Skin of body (tissue), 2 donors: ENCODE data around the gene MYOG. TPM values are rescaled to one million over a fixed set of nuclear protein-coding genes. Genes with fewer than 3 reads are reported as not detected.

Experiments
- DNase-seq: peaks from one replicate; lab custom pipeline; 2025; lab: John Stamatoyannopoulos, UW
- total RNA-seq: library from RNA; depleted of rRNA; stranded (reverse); fragments of >200 nt; gene quantifications from one replicate; pipeline ENCODE4 v1.2.3, GENCODE V29; 2014

The MYOG gene
- total RNA-seq, 1 donor from 2014 or later = 11.0 TPM

DNA sequence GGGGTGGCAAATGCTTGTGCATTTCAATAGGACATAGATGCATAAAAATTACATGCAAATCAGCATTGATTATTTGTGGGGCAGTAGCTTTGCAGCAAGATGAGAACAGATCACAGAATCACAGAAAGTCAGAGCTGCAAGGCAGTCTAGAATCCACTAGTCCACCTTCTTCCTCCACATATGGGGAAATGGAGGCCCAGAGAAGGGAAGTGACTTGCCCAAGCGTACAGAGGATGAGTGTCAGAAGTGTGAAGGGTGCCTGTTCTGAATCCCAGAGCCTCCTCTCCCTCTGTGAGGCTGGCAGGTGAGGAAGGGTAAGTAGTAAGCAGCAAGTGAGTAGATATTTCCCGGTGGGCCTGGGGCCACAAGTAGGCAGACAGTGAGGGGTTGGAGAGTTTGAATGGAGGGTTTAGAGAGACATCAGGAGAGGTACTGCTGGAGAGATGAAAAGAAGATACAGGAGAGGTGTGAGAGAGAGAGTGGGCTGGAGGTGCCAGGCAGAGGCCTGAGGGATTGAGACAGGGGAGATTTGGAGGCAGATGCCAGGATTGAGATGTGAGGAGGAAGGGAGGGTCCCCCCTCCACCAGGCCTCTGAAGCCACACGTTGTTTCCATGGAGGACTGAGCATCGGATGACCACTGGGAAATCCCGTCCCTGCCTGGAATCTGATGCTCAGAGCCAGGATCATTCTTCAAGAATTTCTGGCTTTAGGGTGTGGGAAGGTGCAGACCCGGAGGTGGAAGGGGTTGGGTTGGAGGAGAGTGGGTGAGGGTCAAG lies 4.8 kb upstream of the MYOG start:
- no peak for DNase-seq

DNA sequence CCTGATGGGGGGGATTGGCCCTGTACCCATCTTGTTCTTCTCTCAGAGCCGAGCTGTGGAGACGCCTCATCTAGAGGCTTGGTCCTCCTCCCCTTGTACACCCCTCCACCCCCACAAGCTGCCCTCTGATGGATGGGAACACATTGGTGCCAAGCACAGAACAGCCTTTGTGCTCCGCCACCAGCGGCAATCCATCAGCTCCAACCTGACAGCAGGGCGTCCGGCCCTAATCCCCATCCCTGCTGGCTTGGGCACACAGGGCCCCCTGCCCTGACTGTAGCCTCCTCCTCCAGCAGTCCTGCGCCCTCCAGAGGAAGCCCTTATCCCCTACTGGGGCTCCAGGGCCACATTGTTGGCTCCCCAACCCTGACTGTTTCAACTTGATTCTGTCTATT lies 3.8 kb upstream of the MYOG start:
- no peak for DNase-seq

DNA sequence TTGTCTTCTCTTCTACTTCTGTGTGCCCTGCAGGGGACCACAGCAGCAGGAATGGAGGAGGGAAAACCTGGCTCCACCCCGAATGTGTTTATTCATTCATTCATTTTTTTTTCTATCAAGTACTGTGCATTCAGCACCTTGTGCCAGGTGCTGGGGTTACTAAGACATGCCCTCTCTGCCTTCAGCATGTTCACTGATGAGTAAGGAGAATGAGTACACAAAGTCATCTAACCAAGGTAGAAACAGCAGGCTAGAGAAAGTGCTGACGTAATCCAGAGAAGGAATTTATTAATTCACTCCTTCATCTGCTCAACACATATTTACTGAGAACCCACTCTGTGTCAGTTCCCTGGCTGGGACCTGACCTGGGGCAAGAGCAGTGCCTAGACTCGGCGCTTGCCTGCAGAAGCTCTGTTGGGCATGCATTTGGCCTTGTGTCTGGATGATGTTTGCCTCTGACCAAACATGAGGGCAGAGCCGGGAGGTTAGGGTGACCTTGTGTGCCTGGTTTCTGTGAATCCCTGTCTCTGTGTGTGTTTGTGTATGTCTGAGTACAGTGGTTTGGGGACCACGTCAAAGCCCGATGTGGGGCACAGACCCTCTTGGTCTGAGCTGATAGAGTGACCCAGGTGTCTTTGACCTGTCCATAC lies 3.3 kb upstream of the MYOG start:
- no peak for DNase-seq

DNA sequence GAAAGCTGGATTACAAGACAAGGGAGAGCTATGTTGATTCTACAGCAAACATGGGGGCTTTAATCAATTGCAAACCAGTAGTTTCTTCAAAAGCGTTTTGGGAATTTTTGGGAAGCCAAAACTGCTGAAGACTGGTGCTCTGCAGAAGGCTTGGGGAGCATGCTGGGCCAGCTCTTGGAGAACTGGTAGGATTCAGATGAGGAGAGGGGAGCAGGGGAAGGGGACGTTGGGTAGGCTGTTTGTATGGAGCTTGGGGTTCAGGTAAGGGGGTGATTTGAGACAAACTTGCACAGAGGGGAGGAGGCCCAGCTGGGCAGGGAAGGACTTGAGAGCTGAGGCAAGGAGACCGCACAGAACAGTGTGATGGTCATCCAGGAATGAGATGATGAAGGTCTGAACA lies 2.6 kb upstream of the MYOG start:
- no peak for DNase-seq

DNA sequence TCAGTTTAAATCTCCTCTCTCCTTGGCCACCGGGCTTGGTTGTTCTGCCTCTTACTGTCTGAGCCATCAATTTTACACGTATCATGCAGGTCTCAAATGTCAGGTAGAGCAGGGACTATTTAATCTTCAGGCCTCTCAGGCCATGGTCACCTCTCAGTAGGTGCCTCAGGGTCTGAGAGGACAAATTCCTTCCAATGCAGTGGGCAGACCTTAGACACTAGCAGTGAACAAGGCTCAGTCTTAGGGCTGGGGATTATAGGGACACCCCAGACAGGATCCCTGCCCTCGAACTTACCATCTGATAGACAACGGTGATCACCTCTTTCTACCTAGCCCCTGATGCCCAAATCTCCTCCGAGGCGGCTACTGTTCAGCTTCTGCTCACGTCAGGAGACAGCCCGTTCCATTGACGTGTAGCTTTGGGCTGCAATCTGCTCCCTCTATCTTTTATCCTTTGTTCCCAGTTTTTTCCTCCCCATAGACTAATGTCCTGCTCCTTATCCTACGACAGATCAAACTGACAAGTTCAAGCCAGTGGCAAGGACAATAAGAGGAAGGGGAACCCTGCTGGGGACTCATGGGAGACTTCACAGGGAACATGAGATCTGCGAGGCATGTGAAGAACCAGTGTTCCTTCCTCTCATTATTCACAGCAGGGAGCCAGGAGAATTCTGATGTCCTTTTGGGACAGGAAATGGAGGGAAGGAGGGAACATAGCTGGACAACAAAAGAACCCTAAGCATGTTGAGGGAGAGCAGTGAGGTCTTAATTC lies 1.4 kb upstream of the MYOG start:
- DNase-seq = no peak

DNA sequence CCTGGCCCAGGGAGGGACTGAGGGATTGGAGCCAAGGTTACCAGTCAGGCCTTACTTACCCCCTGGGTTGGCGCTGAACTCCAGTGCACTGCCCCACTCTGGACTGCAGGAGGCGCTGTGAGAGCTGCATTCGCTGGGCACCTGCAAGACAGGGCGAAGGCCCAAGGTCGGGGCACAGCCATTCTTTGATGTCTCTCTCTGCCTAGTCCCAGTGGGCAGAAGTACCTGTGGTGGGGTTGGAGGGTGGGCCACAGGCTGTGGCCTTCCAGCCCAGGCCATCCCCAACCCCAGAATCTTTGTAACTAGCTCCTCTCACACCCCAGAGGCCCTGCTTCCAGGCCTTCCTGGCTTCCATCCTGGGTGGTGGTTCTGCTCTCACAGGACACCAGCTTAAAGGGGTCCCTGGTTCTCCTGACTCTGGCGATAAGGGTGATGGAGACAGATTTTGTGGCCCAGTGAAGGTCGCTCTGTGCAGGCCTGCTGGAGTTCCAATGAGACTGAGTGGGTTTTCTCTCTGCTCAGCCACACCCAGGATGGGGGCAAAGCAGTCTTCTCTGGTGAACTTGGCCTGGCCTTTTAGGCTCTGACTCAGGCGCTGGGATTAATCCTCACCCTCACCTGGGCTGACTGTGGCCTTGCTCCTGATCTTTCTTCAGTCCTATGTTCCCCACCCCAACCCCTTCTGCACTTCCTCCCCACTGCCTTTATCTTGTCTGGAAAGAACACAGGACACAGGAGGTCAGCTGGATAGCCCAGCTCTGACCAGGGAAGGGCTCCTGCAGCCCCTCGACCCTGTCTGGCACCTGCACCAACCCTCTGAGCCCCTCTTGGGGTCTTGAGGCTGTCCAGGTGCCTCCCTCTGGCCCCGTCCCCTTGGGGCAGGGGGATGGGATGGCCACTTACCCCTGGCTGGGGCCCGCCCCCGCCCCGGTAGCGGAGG lies 954 bp downstream of the MYOG start:
- no peak for DNase-seq

GRCh38 chr1:203083463-203083921 lies 2.3 kb downstream of the MYOG start:
- DNase-seq = no peak

- DNase-seq = no peak
Measured at GRCh38 chr1:203082571-203083462, 3.0 kb downstream of the MYOG start.

DNA sequence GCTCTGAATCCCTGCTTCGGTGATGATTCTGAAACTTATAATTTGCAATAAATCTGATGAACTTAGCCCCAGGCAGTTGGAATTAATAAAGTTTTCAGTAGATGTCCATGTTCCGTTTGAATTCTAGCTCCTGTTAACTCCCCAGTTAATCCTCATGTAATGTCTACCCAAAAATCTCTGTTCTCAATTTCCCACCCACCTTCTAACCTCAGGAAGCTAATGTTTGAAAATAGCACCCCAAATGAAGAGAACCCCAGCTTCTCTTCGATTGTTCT lies 3.6 kb downstream of the MYOG start:
- no peak for DNase-seq

DNA sequence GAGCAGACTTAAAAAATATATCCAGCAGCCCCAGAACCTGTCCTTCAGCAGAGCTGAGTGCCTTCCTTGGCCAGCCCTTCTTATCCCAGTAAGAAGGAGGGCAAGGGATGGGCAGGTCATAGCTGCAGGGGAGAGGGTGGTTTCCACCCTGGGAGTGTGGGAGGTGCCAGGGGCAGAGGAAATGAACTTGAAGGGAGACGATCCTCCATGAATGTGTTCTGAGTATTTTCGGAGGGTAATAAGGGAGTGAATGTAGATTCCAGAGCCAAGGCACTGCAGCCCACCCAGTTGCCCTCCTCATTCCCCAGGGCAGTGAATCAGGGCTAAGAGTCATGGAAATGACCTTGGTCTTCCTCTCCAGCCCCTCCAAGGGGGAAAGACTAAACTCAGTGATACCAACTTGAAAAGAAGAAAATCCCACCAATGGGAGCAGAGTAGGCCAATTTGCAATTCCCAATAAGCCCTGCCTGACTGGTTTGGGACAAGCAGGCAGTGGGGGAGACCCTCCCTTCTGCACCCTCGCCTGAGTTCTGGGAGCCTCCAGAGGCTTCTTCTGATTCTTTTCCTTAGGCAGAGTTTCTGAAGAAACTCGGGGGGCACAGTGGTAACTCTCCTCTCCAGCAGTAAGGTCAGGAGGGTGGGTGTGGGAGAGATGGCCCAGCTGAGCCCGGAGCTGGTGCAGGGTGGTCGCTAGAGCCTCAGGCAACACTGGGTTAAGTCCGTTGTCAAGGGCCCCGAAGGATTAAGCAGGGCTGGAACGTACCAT lies 4.2 kb downstream of the MYOG start:
- DNase-seq = no peak

- DNase-seq = no peak
Measured at GRCh38 chr1:203080456-203080855, 5.4 kb downstream of the MYOG start.

- DNase-seq = no peak
Measured at GRCh38 chr1:203078478-203078877, 7.3 kb downstream of the MYOG start.

- no peak for DNase-seq
Measured at GRCh38 chr1:203077956-203078355, 7.9 kb downstream of the MYOG start.

GRCh38 chr1:203077367-203077766 lies 8.4 kb downstream of the MYOG start:
- DNase-seq = no peak

DNA sequence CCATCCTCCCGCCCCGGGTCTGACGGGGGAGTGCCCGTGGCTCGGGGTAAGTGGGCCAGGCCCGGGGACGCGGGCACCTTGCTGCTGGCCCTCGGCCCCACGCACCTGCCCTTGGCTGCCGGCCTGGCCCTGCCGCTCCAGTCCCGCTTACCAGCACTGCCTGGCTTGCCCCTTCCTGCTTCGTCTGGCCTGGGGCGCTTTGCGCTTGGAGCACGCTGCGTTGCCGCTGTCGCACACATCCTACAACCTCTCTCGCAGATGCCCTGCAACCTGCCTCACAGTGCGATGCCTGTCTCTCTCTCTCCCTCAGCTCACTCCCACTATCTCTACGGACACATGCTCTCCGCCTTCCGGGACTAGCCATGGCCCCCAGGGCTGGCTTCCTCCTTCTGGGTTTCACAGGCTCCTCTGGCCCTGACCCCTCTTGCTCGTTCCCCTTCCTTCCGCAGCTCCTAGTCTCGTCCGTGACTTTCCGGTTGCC lies 9.7 kb downstream of the MYOG start:
- no peak for DNase-seq

GRCh38 chr1:203075236-203076030 lies 10.4 kb downstream of the MYOG start:
- no peak for DNase-seq

DNA sequence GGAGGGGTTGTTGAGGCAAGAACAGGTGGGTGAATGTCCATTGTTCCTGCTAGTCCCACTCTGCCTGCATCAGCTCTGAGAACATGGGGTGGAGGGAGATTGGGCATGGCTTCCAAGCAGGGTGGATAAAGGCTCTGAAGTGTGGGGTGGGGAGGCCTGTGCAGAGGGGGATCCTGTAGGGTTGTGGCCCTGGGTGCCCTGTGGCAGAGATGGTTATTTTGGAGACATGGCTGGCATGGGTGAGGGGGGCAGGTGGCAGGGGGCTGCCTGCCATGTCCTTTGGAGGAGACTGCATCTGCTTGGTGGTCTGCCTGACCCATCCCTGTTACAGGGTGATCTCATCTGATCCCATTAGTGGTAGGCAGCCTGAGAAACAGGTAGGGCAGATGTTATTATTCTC lies 11.2 kb downstream of the MYOG start:
- no peak for DNase-seq

DNA sequence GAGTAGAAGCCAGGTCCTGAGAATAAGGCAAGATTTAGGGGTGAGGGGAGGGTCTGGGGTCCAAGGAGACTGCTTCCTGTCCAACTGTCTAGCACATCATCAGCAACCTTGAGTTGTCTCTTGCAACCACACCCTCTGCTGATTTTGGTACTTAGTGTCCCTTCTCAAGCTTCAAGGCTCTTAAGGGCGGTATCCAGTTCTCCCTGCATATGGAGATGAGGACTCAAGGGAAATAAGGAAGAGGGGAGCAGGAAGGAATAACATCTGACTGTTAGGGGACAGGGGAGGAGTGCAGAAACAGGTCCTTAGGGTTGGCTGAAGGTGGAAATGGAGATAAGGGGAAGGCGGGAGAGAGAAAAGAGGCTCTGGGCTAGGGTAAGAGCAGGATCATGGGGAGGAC lies 12.3 kb downstream of the MYOG start:
- no peak for DNase-seq

DNA sequence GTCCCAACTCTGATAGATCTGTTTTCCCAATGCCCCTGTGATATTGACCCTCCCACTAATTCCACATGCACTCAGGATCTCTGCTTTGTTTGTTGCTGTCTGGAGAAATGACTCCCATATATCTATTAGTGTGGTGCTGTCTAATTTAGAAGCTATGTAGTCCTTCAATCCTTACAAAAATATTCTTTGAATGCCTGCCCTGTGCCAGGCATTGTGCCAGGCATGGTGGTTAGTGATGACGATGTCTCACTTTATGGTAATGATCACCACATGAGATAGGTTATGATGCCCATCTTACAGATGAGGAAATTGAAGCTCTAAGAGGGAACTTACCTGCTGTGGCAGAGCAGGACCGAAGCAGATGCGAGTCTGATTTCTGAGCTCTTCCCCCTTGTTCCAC lies 12.9 kb downstream of the MYOG start:
- DNase-seq = no peak
